SK-N-SH (cell line): ENCODE data around the gene PSD2. TPM values are rescaled to one million over a fixed set of nuclear protein-coding genes. Genes with fewer than 3 reads are reported as not detected.
A peak's percentile ranks its signal among the peaks of the same experiment; 100 is the strongest.

Experiments used
- CTCF ChIA-PET: fragments of 300-600, 350-600 bp; formaldehyde crosslinking; extraction: SDS; loops from one replicate; lab custom pipeline; 2021; lab: Yijun Ruan, JAX
- POLR2A ChIA-PET: fragments of 350-600 bp; sonication (Branson Sonifier 250); formaldehyde crosslinking; extraction: SDS; loops from one replicate; lab custom pipeline; 2020; ENCODE audit warnings: antibody characterized with exemption, inconsistent platforms; lab: Yijun Ruan, JAX
- DNase-seq: peaks from one replicate; pipeline ENCODE4 v3.0.0; 2012
- H2AFZ ChIP-seq: fragments of 200-600 bp; sonication (generic); 2 replicates; pipeline ENCODE4 v1.8.1; 2016; ENCODE audit warnings: antibody characterized with exemption, mild to moderate bottlenecking, low read depth
- H3F3A ChIP-seq: fragments of 200-600 bp; sonication (generic); replicated peaks from 2 replicates; pipeline ENCODE3; 2016; ENCODE audit warnings: antibody characterized with exemption, mild to moderate bottlenecking; ENCODE audit not compliant: insufficient read depth
- H3K27ac ChIP-seq, 2 experiments: fragments of 200-500 bp in 1 of 2; fragments of 200-600 bp in 1 of 2; sonication (Bioruptor generic) in 1 of 2; sonication (generic), shearing (Covaris generic) in 1 of 2; 2 replicates each; pipeline versions ENCODE4 v1.5.1 to v1.6.1; 2014 to 2016; ENCODE audit warnings: low read depth in 2 of 2, inconsistent platforms in 1 of 2, low read length in 1 of 2, mild to moderate bottlenecking in 1 of 2, mixed read lengths in 1 of 2
- H3K27me3 ChIP-seq: fragments of 200-600 bp; sonication (generic), shearing (Covaris generic); 2 replicates; pipeline ENCODE4 v1.6.1; 2016; ENCODE audit warnings: mixed run types; ENCODE audit not compliant: insufficient read depth
- H3K36me3 ChIP-seq, 2 experiments: fragments of 200-500 bp in 1 of 2; fragments of 200-600 bp in 1 of 2; sonication (Bioruptor generic) in 1 of 2; sonication (generic) in 1 of 2; replicated peaks in 1 of 2; 2 replicates each; pipeline versions ENCODE3 to v1.5.1; 2014 to 2016; ENCODE audit warnings: low read length in 1 of 2, mild to moderate bottlenecking in 1 of 2; ENCODE audit not compliant: insufficient read depth in 2 of 2, control insufficient read depth in 1 of 2
- H3K4me1 ChIP-seq, 2 experiments: fragments of 200-500 bp in 1 of 2; fragments of 200-600 bp in 1 of 2; sonication (Bioruptor generic) in 1 of 2; sonication (generic), shearing (Covaris generic) in 1 of 2; 2 replicates each; pipeline versions ENCODE4 v1.5.1 to v1.6.1; 2014 to 2016; ENCODE audit warnings: low read depth in 1 of 2, low read length in 1 of 2, mixed run types in 1 of 2; ENCODE audit not compliant: insufficient read depth in 2 of 2, control insufficient read depth in 1 of 2
- H3K4me2 ChIP-seq: fragments of 200-600 bp; sonication (generic), shearing (Covaris generic); 2 replicates; pipeline ENCODE4 v1.6.1; 2017; ENCODE audit warnings: mixed run types
- H3K4me3 ChIP-seq, 2 experiments: fragments of 200-500 bp in 1 of 2; fragments of 200-600 bp in 1 of 2; sonication (Bioruptor generic) in 1 of 2; sonication (generic), shearing (Covaris generic) in 1 of 2; 2 replicates each; pipeline versions ENCODE4 v1.5.1 to v1.8.1; 2014 to 2016; ENCODE audit warnings: low read depth in 2 of 2, inconsistent platforms in 1 of 2, low read length in 1 of 2, mild to moderate bottlenecking in 1 of 2, mixed read lengths in 1 of 2, moderate library complexity in 1 of 2
- H3K79me2 ChIP-seq: fragments of 200-600 bp; sonication (generic); 2 replicates; pipeline ENCODE4 v1.8.1; 2017; ENCODE audit warnings: mild to moderate bottlenecking; ENCODE audit not compliant: insufficient read depth
- H3K9ac ChIP-seq: fragments of 200-600 bp; sonication (generic); 2 replicates; pipeline ENCODE4 v1.6.1; 2017; ENCODE audit warnings: mixed run types
- H3K9me2 ChIP-seq: fragments of 200-600 bp; sonication (generic); 2 replicates; pipeline ENCODE4 v1.6.1; 2017; ENCODE audit warnings: mixed run types
- H3K9me3 ChIP-seq: fragments of 200-600 bp; sonication (generic); 2 replicates; pipeline ENCODE4 v1.6.1; 2017; ENCODE audit warnings: mixed run types, mild to moderate bottlenecking, moderate library complexity
- H4K20me1 ChIP-seq: fragments of 200-600 bp; sonication (generic); 2 replicates; pipeline ENCODE4 v1.6.1; 2017; ENCODE audit warnings: mild to moderate bottlenecking, mixed run types; ENCODE audit not compliant: insufficient read depth
- CHD2 ChIP-seq: fragments of 150-350 bp; IDR thresholded peaks from 2 replicates; pipeline ENCODE4 v1.6.1; 2018; ENCODE audit warnings: low read length; ENCODE audit not compliant: partially characterized antibody
- CTCF ChIP-seq: fragments of 200-600 bp; sonication (generic); IDR thresholded peaks from 2 replicates; pipeline ENCODE4 v1.6.1; 2017; ENCODE audit warnings: antibody characterized with exemption, mild to moderate bottlenecking, moderate library complexity
- EZH2phosphoT487 ChIP-seq: fragments of 200-600 bp; sonication (generic); IDR thresholded peaks from 2 replicates; pipeline ENCODE4 v1.6.1; 2017; ENCODE audit warnings: low read depth, mixed run types, mild to moderate bottlenecking, antibody characterized with exemption, moderate library complexity, borderline replicate concordance
- FOXJ3 ChIP-seq: sonication (generic); formaldehyde crosslinking; IDR thresholded peaks from 2 replicates; pipeline ENCODE4 v1.5.1; 2020; ENCODE audit warnings: mild to moderate bottlenecking, missing genetic modification reagents
- GATA2 ChIP-seq: sonication (generic); formaldehyde crosslinking; IDR thresholded peaks from 2 replicates; pipeline ENCODE4 v1.5.0; 2020; ENCODE audit warnings: mild to moderate bottlenecking, missing genetic modification reagents
- MEF2A ChIP-seq: IDR thresholded peaks from 2 replicates; pipeline ENCODE4 v1.4.0; 2012; ENCODE audit warnings: low read depth, borderline replicate concordance
- MXI1 ChIP-seq: IDR thresholded peaks from 2 replicates; pipeline ENCODE4 v1.6.1; 2012; ENCODE audit warnings: mild to moderate bottlenecking, low read depth, low read length, improper control_type of control experiment
- NFIC ChIP-seq: IDR thresholded peaks from 2 replicates; pipeline ENCODE4 v1.4.0; 2012; ENCODE audit warnings: borderline replicate concordance
- PBX3 ChIP-seq: IDR thresholded peaks from 2 replicates; pipeline ENCODE4; 2012
- POLR2AphosphoS5 ChIP-seq: IDR thresholded peaks from 2 replicates; pipeline ENCODE4 v1.6.1; 2012; ENCODE audit warnings: low read depth, low read length
- RAD21 ChIP-seq: IDR thresholded peaks from 2 replicates; pipeline ENCODE4 v1.6.1; 2012; ENCODE audit warnings: mild to moderate bottlenecking, low read length
- RFX5 ChIP-seq: IDR thresholded peaks from 2 replicates; pipeline ENCODE4 v1.6.1; 2012; ENCODE audit warnings: mild to moderate bottlenecking, improper control_type of control experiment, low read length
- RXRA ChIP-seq: IDR thresholded peaks from 2 replicates; pipeline ENCODE4 v1.4.0; 2012; ENCODE audit warnings: low read depth, mild to moderate bottlenecking, borderline replicate concordance
- SMC3 ChIP-seq: IDR thresholded peaks from 2 replicates; pipeline ENCODE4 v1.6.1; 2012; ENCODE audit warnings: low read depth, low read length, improper control_type of control experiment
- TAF1 ChIP-seq: IDR thresholded peaks from 2 replicates; pipeline ENCODE4 v1.6.1; 2012; ENCODE audit warnings: low read depth, mild to moderate bottlenecking, low read length, moderate library complexity, borderline replicate concordance
- USF1 ChIP-seq: IDR thresholded peaks from 2 replicates; pipeline ENCODE4 v1.4.0; 2012; ENCODE audit warnings: low read depth, borderline replicate concordance
- WGBS: methylation state at CpG from one replicate; pipeline ENCODE4 v1.1.6; 2017; ENCODE audit warnings: low lambda C conversion rate; 5-methylcytosine and 5-hydroxymethylcytosine counted together
- polyA plus RNA-seq, 3 experiments: library from polyadenylated mRNA; depleted of rRNA; stranded (reverse); fragments of >200 nt; gene quantifications; 2 replicates each; pipeline ENCODE4 v1.2.3, GENCODE V29; 2012
- TF ChIP-seq, protein P1 (sequence below): IDR thresholded peaks from 2 replicates; pipeline ENCODE4 v1.4.0; 2012; ENCODE audit warnings: low read depth
- TF ChIP-seq, protein P2 (sequence below): IDR thresholded peaks from 2 replicates; pipeline ENCODE4 v1.4.0; 2012; ENCODE audit warnings: low read depth, borderline replicate concordance
- TF ChIP-seq, protein P3 (sequence below): IDR thresholded peaks from 2 replicates; pipeline ENCODE4 v1.6.1; 2012; ENCODE audit warnings: mild to moderate bottlenecking, low read depth, low read length, moderate library complexity

Gene PSD2
- polyA plus RNA-seq, 1 of the 3 experiments (the other 2 are of a cell fraction): 0.15 TPM

- TF ChIP-seq CTCF (peak; percentile 87), GATA2 (CRISPR knock-in tag) (no peak), RFX5 (no peak), TAF1 (no peak), PBX3 (no peak), SMC3 (peak; percentile 93), RAD21 (peak; percentile 96), MXI1 (0 out of 2 replicates have a peak, but pooled peaks have one; percentile 34), POLR2AphosphoS5 (no peak), NFIC (no peak), USF1 (no peak), FOXJ3 (CRISPR knock-in tag) (no peak), RXRA (no peak), CHD2 (peak; percentile 3), EZH2phosphoT487 (no peak), MEF2A (no peak)
- TF ChIP-seq, protein P1, sequence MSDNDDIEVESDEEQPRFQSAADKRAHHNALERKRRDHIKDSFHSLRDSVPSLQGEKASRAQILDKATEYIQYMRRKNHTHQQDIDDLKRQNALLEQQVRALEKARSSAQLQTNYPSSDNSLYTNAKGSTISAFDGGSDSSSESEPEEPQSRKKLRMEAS: peak; percentile 51; the same call in 1 of the 2 replicates
- TF ChIP-seq, protein P2, sequence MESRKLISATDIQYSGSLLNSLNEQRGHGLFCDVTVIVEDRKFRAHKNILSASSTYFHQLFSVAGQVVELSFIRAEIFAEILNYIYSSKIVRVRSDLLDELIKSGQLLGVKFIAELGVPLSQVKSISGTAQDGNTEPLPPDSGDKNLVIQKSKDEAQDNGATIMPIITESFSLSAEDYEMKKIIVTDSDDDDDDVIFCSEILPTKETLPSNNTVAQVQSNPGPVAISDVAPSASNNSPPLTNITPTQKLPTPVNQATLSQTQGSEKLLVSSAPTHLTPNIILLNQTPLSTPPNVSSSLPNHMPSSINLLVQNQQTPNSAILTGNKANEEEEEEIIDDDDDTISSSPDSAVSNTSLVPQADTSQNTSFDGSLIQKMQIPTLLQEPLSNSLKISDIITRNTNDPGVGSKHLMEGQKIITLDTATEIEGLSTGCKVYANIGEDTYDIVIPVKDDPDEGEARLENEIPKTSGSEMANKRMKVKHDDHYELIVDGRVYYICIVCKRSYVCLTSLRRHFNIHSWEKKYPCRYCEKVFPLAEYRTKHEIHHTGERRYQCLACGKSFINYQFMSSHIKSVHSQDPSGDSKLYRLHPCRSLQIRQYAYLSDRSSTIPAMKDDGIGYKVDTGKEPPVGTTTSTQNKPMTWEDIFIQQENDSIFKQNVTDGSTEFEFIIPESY: 0 out of 2 replicates have a peak, but pooled peaks have one; percentile 40
- TF ChIP-seq, protein P3, sequence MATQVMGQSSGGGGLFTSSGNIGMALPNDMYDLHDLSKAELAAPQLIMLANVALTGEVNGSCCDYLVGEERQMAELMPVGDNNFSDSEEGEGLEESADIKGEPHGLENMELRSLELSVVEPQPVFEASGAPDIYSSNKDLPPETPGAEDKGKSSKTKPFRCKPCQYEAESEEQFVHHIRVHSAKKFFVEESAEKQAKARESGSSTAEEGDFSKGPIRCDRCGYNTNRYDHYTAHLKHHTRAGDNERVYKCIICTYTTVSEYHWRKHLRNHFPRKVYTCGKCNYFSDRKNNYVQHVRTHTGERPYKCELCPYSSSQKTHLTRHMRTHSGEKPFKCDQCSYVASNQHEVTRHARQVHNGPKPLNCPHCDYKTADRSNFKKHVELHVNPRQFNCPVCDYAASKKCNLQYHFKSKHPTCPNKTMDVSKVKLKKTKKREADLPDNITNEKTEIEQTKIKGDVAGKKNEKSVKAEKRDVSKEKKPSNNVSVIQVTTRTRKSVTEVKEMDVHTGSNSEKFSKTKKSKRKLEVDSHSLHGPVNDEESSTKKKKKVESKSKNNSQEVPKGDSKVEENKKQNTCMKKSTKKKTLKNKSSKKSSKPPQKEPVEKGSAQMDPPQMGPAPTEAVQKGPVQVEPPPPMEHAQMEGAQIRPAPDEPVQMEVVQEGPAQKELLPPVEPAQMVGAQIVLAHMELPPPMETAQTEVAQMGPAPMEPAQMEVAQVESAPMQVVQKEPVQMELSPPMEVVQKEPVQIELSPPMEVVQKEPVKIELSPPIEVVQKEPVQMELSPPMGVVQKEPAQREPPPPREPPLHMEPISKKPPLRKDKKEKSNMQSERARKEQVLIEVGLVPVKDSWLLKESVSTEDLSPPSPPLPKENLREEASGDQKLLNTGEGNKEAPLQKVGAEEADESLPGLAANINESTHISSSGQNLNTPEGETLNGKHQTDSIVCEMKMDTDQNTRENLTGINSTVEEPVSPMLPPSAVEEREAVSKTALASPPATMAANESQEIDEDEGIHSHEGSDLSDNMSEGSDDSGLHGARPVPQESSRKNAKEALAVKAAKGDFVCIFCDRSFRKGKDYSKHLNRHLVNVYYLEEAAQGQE: no peak
- H3K36me3 ChIP-seq: no peaks in the 10 kb centered on the region
- peak overlapping the region; percentile 56 to 80 for H3K4me3 ChIP-seq
- no peak overlapping the region; a peak in 1 of 4 replicates for H3K27ac ChIP-seq
- H3K27me3 ChIP-seq: no peaks in the 10 kb centered on the region; the same call in 1 of the 2 replicates
- under 1% methylated on average over 20 of the region's 57 CpGs for WGBS
- CTCF ChIA-PET: interaction anchor here (0.6 to 13.0 kb wide), 100 partner anchors 9 to 555 kb away, joined by 3 to 484 read pairs (median 4); partner anchors contain the start of genes NRG2 and PSD2
- H4K20me1 ChIP-seq: no peaks in the 10 kb centered on the region
- POLR2A ChIA-PET: interaction anchor here (0.9 to 1.6 kb wide), 3 partner anchors 13 to 256 kb away, joined by 3 to 10 read pairs (median 3); partner anchors contain the start of gene NRG2
- H3K9ac ChIP-seq: peak overlapping the region; percentile 84
- no peaks in the 10 kb centered on the region for H3K9me3 ChIP-seq
- peaks cover 0 to 3% of the 10 kb centered on the region in 2 experiments; a peak in 1 of 4 replicates for H3K4me1 ChIP-seq
- no peaks in the 10 kb centered on the region for H3K9me2 ChIP-seq
- DNase-seq: peak; percentile 98
- H3F3A ChIP-seq: no peaks in the 10 kb centered on the region
- peak overlapping the region; percentile 96 for H2AFZ ChIP-seq
- peak overlapping the region; percentile 99 for H3K4me2 ChIP-seq
- H3K79me2 ChIP-seq: no peaks in the 10 kb centered on the region
Measured at GRCh38 chr5:139787568-139788293, 7.9 kb upstream of the PSD2 start.
